ENCODE results near the gene SCAMP3.
"Not testable (repeated sequence)": the region's sequence is repeated elsewhere in the genome, so short reads cannot be mapped to it uniquely, and the experiment has no call there.

Gene SCAMP3

GRCh38 chr1:155241841-155242264 lies 20.3 kb downstream of the SCAMP3 start:
- Mint-ChIP-seq H3K9me3 (no peaks in the 10 kb centered on the region), H3K4me3 (peak overlapping the region; percentile 44), H3K4me1 (ENCODE audit: low read depth) (peaks cover 64% of the 10 kb centered on the region), H3K36me3 (ENCODE audit: low read depth) (peaks cover 38% of the 10 kb centered on the region), H3K27ac (peak overlapping the region; percentile 91), H3K27me3 (no peaks in the 10 kb centered on the region)
- intact Hi-C loops (cut with micrococcal nuclease), result loop anchor here (5.0 kb wide), 1 partner anchor 35 kb away; the partner anchor contains the start of genes MTX1 and THBS3

- peak overlapping the region; percentile 91 for H3K27ac Mint-ChIP-seq
- peak overlapping the region; percentile 84 for H3K4me3 Mint-ChIP-seq
- no peaks in the 10 kb centered on the region for H3K27me3 Mint-ChIP-seq
- intact Hi-C loops (cut with micrococcal nuclease), result loop anchor here (5.0 kb wide), 1 partner anchor 34 kb away; the partner anchor contains the start of genes MTX1 and THBS3
- no peaks in the 10 kb centered on the region for H3K9me3 Mint-ChIP-seq
- H3K4me1 Mint-ChIP-seq (ENCODE audit: low read depth), result peaks cover 64% of the 10 kb centered on the region
- H3K36me3 Mint-ChIP-seq (ENCODE audit: low read depth), result peaks cover 38% of the 10 kb centered on the region
Observed at GRCh38 chr1:155241069-155241679, 21.0 kb downstream of the SCAMP3 start.

GRCh38 chr1:155236451-155236850 lies 25.7 kb downstream of the SCAMP3 start:
- Mint-ChIP-seq H3K27me3 (no peaks in the 10 kb centered on the region), H3K27ac (no peak overlapping the region), H3K4me3 (no peak overlapping the region), H3K36me3 (ENCODE audit: low read depth) (peaks cover 48% of the 10 kb centered on the region), H3K9me3 (no peaks in the 10 kb centered on the region), H3K4me1 (ENCODE audit: low read depth) (peaks cover 30% of the 10 kb centered on the region)
- intact Hi-C loops (cut with micrococcal nuclease), result no loop called here

GRCh38 chr1:155235375-155235774 lies 26.8 kb downstream of the SCAMP3 start:
- H3K27ac Mint-ChIP-seq; H3K9me3 Mint-ChIP-seq; intact Hi-C loops (cut with micrococcal nuclease); H3K4me3 Mint-ChIP-seq; H3K27me3 Mint-ChIP-seq: not testable (repeated sequence)
- H3K36me3 Mint-ChIP-seq (ENCODE audit: low read depth), result peaks cover 48% of the 10 kb centered on the region
- peaks cover 20% of the 10 kb centered on the region for H3K4me1 Mint-ChIP-seq (ENCODE audit: low read depth)

GRCh38 chr1:155233502-155233901 lies 28.7 kb downstream of the SCAMP3 start:
- H3K4me1 Mint-ChIP-seq (ENCODE audit: low read depth); H3K4me3 Mint-ChIP-seq; H3K27me3 Mint-ChIP-seq; H3K27ac Mint-ChIP-seq; intact Hi-C loops (cut with micrococcal nuclease); H3K9me3 Mint-ChIP-seq: not testable (repeated sequence)
- peaks cover 33% of the 10 kb centered on the region for H3K36me3 Mint-ChIP-seq (ENCODE audit: low read depth)

GRCh38 chr1:155232001-155232978 lies 29.9 kb downstream of the SCAMP3 start:
- intact Hi-C loops (cut with micrococcal nuclease); H3K4me3 Mint-ChIP-seq; H3K4me1 Mint-ChIP-seq (ENCODE audit: low read depth); H3K27me3 Mint-ChIP-seq; H3K27ac Mint-ChIP-seq; H3K9me3 Mint-ChIP-seq: not testable (repeated sequence)
- peaks cover 21% of the 10 kb centered on the region for H3K36me3 Mint-ChIP-seq (ENCODE audit: low read depth)

GRCh38 chr1:155231302-155231701 lies 30.9 kb downstream of the SCAMP3 start:
- H3K4me1 Mint-ChIP-seq (ENCODE audit: low read depth); H3K4me3 Mint-ChIP-seq; H3K27me3 Mint-ChIP-seq; H3K9me3 Mint-ChIP-seq; intact Hi-C loops (cut with micrococcal nuclease); H3K27ac Mint-ChIP-seq: not testable (repeated sequence)
- peaks cover 11% of the 10 kb centered on the region for H3K36me3 Mint-ChIP-seq (ENCODE audit: low read depth)

- Mint-ChIP-seq H3K36me3 (ENCODE audit: low read depth) (no peaks in the 10 kb centered on the region), H3K9me3 (no peaks in the 10 kb centered on the region), H3K4me1 (ENCODE audit: low read depth) (peaks cover 37% of the 10 kb centered on the region), H3K27ac (peak overlapping the region; percentile 93), H3K4me3 (peak overlapping the region; percentile 77), H3K27me3 (peaks cover 3% of the 10 kb centered on the region)
- intact Hi-C loops (cut with micrococcal nuclease), result loop anchor here (5.0 kb wide), 1 partner anchor 51 kb away; no protein-coding TSS in a partner anchor
Observed at GRCh38 chr1:155228096-155228427, 34.1 kb downstream of the SCAMP3 start.

- intact Hi-C loops (cut with micrococcal nuclease), result loop anchor here (2.0 to 5.0 kb wide), 2 partner anchors 19 to 50 kb away; partner anchors contain the start of gene MTX1
- no peaks in the 10 kb centered on the region for H3K9me3 Mint-ChIP-seq
- peak overlapping the region; percentile 77 for H3K4me3 Mint-ChIP-seq
- no peaks in the 10 kb centered on the region for H3K36me3 Mint-ChIP-seq (ENCODE audit: low read depth)
- peaks cover 42% of the 10 kb centered on the region for H3K4me1 Mint-ChIP-seq (ENCODE audit: low read depth)
- peak overlapping the region; percentile 93 for H3K27ac Mint-ChIP-seq
- H3K27me3 Mint-ChIP-seq, result peaks cover 3% of the 10 kb centered on the region
Observed at GRCh38 chr1:155227261-155228095, 34.7 kb downstream of the SCAMP3 start.

GRCh38 chr1:155226910-155227260 lies 35.3 kb downstream of the SCAMP3 start:
- Mint-ChIP-seq H3K36me3 (ENCODE audit: low read depth) (no peaks in the 10 kb centered on the region), H3K4me3 (peak overlapping the region; percentile 77), H3K27me3 (peaks cover 3% of the 10 kb centered on the region), H3K9me3 (no peaks in the 10 kb centered on the region), H3K27ac (peak overlapping the region; percentile 93), H3K4me1 (ENCODE audit: low read depth) (peaks cover 48% of the 10 kb centered on the region)
- intact Hi-C loops (cut with micrococcal nuclease), result loop anchor here (2.0 to 5.0 kb wide), 2 partner anchors 18 to 50 kb away; partner anchors contain the start of gene MTX1

GRCh38 chr1:155226188-155226909 lies 35.8 kb downstream of the SCAMP3 start:
- peak overlapping the region; percentile 93 for H3K27ac Mint-ChIP-seq
- H3K36me3 Mint-ChIP-seq (ENCODE audit: low read depth), result no peaks in the 10 kb centered on the region
- peaks cover 51% of the 10 kb centered on the region for H3K4me1 Mint-ChIP-seq (ENCODE audit: low read depth)
- H3K27me3 Mint-ChIP-seq, result peaks cover 3% of the 10 kb centered on the region
- peak overlapping the region; percentile 77 for H3K4me3 Mint-ChIP-seq
- H3K9me3 Mint-ChIP-seq, result no peaks in the 10 kb centered on the region
- intact Hi-C loops (cut with micrococcal nuclease), result loop anchor here (2.0 to 5.0 kb wide), 2 partner anchors 18 to 49 kb away; partner anchors contain the start of gene MTX1

- intact Hi-C loops (cut with micrococcal nuclease), result loop anchor here (5.0 kb wide), 1 partner anchor 48 kb away; no protein-coding TSS in a partner anchor
- H3K27me3 Mint-ChIP-seq; H3K9me3 Mint-ChIP-seq; H3K36me3 Mint-ChIP-seq (ENCODE audit: low read depth); H3K4me3 Mint-ChIP-seq: not testable (repeated sequence)
- Mint-ChIP-seq H3K4me1 (ENCODE audit: low read depth) (peaks cover 57% of the 10 kb centered on the region), H3K27ac (peak overlapping the region; percentile 93)
Observed at GRCh38 chr1:155225404-155225759, 36.8 kb downstream of the SCAMP3 start.

- Mint-ChIP-seq H3K9me3 (no peaks in the 10 kb centered on the region), H3K27ac (peak overlapping the region; percentile 72)
Observed at GRCh38 chr1:155223047-155223446, 39.1 kb downstream of the SCAMP3 start.

More at GRCh38 chr1:155223047-155223446, 39.1 kb downstream of the SCAMP3 start:
- peaks cover 79% of the 10 kb centered on the region for H3K4me1 Mint-ChIP-seq (ENCODE audit: low read depth)
- no peaks in the 10 kb centered on the region for H3K27me3 Mint-ChIP-seq
- H3K36me3 Mint-ChIP-seq (ENCODE audit: low read depth), result no peaks in the 10 kb centered on the region
- no peak overlapping the region for H3K4me3 Mint-ChIP-seq
- intact Hi-C loops (cut with micrococcal nuclease), result no loop called here
